HG03095 (cell line): ENCODE data around the gene NPAS3.

ENCODE experiments used
- ATAC-seq: cut with Tn5 transposase; IDR thresholded peaks from one replicate; pipeline ENCODE4 v1.9.1; 2021; ENCODE audit warnings: moderate library complexity; ENCODE audit not compliant: unreplicated experiment

The NPAS3 gene

DNA sequence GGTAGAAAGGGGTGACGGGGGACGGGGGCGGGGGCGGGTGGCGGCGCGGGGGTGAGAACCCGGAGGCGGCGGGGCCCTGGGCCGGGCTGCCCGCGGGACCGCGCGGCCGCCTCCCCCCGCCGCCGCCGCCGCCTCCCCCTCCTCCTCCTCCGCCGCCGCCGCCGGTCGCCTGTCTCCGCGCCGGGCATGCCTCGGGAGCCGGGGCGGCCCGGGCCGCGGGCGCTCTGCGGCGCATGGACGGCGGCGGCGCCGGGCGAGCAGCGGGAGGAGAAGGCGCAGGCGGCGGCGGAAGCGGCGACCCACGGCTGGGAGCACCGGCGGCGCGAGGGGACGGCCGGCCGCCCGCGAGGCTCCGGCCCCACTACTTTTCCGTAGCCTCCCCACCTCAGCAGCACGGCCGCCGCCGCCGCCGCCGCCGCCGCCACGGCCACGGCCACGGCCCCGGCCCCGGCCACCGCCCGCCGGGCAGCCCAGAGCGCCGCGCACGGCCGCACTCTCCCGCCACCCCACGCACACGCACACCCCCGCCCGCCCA, at the start of gene NPAS3:
NPAS3 (plus strand) TSS at position 161 of the 535 bp plus-strand sequence.
- ATAC-seq: no peak

GRCh38 chr14:32896979-32897697, 41.5 kb upstream of the NPAS3 start:
- ATAC-seq: no peak

- no peak for ATAC-seq
Measured at GRCh38 chr14:32897698-32898064, 41.0 kb upstream of the NPAS3 start.

- ATAC-seq: no peak
Measured at GRCh38 chr14:32898876-32899275, 39.8 kb upstream of the NPAS3 start.

DNA sequence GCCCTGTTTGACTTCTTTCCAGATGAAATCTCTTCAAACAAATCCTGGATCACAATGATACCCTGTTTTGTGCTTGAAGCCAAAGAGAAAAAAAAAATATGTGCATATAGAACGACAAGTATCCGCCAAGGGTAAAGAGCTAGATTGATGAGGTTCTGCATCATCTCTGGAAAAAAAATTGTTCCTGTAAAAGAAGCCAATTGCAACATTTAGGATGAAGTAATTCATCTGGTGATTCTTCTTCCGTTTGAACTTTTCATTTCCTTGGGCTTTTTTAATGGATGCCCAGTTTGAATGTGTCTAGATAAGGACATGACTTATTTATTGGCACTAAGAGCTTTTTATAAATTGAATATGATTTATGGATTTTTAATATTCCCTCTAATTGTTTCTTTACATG, 38.1 kb upstream of the NPAS3 start:
- no peak for ATAC-seq

GRCh38 chr14:32905013-32905412, 33.7 kb upstream of the NPAS3 start:
- no peak for ATAC-seq

DNA sequence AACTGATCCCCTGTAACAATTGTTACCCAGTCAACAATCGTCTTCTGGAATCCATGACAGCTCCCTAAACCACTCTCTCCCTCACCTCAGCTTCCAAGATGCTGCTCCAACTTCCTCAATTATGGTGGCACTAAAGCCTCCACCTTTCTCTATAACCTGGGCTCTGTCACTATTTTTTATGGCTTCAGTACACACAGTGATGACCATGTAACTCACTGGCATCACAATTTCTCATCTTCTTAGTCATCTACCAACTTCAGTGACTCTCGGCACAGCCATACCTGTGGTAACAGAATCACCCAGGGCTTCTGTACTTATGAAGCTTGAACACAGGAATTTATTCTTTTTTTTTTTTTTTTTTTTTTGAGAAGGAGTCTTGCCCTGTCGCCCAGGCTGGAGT, 32.0 kb upstream of the NPAS3 start:
- no peak for ATAC-seq

GRCh38 chr14:32908196-32909084, 30.2 kb upstream of the NPAS3 start:
- no peak for ATAC-seq

DNA sequence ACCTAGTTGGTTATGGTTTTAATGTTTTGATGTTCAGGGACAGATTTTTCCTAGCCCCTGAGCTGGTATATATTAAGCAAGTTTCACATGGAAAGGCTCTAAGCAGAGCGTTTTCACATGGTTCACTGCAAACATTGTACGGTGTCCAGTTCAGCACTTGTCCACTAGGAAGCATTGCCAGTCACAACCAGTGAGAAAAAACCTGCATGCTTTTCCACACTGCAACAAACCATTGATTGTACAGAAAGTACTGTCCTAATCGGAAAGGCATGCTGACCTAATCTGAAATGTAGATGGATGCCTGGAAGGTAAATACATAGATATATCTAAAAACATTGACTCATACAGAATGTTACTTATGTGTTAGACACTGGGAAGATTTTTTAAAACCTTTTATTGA, 25.0 kb upstream of the NPAS3 start:
- no peak for ATAC-seq

GRCh38 chr14:32914391-32914790, 24.3 kb upstream of the NPAS3 start:
- ATAC-seq: no peak

DNA sequence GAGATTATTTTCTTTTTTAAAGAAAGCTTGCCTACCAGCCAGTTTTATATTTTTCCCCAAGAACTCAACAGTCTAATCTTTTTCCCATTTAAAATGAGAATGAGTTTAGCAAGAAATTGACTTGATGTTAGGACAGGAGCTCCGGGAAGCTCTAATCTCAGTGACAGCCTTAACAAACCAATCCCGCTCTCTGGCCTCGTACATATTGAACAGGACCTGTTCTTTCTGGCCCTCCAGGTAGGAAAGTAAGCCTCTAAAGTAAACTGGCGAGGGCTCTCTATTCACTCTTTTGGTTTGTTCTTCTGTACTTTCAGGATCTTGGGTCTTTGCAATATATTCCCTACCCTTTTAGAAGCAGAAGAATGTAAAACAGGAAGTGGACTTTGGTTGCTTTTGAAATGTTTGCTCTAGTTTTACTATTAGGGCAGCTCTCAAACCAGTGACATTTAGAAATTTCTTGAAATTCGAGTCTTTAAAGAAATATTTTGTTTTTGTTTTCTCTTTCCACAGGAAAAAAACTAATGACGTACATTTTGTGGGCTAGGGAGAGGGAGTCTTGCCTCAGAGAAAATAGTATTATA, 17.9 kb upstream of the NPAS3 start:
- no peak for ATAC-seq

DNA sequence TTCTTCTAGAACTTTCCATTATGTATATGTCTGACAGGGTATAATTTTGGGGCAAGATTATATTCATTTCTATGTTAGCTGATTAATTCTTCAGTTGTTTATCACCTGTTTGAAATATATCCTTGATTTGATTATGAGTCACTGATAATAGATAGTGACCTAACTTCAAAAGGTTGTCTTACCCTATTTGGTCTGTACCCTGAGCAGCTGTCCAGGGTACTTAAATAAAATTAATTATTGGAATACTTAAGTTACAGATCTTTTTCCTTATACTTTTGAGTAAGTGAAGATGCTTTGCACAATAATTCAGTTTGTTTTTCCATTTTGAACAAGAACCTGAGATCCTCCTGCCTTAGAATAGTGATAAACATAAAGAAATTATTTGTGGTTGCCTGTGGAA, 13.2 kb upstream of the NPAS3 start:
- no peak for ATAC-seq

DNA sequence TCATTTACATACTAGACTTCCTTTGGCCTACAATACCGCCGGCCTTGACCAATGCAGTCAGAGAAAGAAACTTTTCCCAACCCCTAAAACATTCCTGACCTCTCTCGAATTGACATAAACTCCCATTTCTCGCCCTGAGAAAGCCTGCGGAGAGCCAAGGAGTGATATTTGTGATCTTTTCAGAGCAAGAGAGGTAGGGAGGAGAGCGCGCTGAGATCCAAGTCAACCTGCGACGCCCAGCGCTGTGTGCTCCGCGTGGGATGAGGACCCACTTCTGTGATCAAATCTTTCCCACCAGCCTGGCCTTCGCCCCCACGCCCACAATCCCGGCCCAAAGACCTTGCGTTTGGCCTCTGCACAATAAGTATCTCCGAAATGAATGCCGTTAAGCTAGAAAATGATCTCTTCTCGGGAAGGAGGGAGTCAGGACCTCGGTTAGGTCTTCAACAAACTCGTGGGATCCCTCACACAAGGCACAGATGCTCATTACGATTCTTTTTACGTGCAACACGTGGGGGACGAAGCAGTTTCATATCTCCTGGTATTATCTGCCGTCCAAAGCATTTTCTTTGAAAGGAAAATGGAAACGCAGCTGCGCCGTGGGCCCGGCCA, 6.3 kb upstream of the NPAS3 start:
- ATAC-seq: no peak

- no peak for ATAC-seq
Measured at GRCh38 chr14:32932914-32933628, 5.6 kb upstream of the NPAS3 start.

- no peak for ATAC-seq
Measured at GRCh38 chr14:32933629-32934072, 5.0 kb upstream of the NPAS3 start.

DNA sequence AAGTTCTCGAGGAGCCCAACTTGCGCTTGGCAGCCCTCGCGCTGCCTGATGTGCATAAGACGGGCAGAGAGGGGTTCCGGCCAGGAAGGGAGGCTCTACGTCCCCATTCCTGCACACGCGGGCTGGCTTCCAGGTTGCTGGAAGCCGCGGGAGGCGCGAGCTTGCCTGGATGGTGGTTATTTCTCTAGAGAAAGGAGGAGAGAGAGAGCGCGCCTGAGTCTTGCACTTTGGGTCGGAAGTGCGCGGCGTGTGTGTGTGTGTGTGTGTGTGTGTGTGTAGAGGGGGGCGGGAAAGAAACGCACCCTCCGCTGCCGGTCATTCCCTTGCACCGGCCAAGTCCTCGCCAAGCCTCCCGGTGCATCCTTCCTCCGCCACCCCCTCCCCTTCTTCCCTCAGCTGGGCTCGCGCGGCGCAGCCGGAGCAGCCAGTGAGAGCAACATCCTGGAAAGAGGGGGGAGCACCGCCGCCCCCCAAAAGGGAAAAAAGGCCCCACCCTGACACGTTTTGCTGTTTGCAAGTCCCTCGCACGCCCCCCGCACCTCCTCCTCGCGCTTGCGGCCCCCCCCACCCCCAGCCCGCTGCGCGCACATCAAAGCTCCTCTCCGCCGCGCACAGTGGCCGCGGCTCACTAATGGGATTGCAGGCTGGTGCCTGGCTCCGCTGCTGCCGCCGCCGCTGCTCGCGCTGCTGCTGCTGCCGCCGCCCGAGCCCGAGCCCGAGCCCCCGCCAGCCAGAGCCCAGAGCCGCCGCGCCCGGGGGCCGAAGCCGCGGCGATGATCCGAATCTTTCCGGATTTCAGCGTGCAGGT, 4.4 kb upstream of the NPAS3 start:
- ATAC-seq: no peak

DNA sequence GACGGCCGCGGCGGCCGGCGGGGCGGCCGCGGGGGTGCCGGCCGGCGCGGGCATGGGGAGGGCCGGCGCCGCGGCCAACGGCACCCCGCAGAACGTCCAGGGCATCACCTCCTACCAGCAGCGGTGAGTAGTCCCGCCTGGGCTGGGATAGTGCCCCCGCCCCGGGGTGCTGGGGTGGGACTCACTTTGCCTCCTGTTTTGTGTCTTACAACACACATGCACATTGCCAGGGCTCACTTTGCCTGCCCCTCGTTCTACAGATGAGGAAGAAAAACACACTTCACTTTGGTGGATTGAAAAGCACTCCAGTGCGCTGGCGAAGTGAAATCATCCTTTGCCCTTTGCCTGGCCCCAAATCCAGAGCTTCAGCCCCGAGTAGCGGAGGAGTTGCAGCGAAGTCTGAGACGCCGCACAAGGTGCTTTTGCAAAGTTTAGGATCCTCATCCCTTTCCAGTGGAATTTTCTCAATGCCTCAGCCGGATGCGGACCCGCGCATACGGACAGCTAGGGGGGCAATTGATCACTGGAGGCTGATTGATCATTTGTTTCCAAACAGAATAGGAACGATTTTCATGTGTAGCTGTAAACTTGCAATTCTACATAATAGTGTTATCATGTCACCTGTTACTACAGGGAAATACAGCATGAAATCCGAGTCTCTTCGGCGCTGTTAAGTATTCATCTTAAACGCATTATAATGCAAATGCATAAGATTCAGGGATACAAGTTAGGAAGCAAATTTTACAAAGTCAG, 3.6 kb upstream of the NPAS3 start:
- ATAC-seq: no peak

DNA sequence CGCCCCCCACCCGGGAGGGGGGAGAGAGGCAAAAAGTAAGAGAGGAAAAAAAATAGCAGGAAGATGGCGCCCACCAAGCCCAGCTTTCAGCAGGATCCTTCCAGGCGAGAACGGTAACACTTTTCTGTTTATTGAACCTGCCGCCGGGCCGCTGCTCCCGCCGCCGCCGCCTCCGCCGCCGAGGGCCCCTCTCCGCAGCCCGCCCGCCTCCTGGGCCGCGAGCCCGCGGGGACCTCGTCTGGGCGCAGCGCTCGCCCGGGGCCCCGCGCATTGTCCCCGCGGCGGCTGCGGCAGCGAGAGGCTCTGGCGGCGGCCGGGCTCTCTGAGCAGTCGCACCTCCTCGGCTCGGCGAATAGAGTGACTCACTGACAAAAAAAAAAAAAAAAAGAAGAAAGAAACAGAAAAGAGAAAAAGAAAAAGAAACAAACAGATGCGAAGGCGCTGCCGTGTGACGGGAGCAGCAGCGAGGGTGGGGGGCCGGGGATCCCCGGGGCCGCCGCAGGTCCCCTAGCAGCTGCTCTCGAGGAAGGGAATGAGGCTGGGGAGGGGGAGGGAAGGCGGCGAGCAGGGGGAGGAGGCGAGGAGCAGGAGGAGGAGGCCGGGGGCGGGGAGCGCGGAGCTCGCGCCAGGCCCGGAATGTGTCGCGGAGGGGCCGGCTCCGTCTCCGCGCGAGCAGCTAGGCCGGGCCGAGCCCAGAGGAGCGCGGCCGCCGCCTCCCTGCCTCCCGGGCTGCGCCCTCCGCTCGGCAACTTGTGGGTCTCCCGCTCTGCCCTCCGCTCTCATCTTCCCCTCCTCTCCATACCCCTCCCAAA, 781 bp downstream of the NPAS3 start:
- no peak for ATAC-seq
